C4-2B (cell line): ENCODE data around the gene AKAP12.

Experiments
- ZFX ChIP-seq: fragments of 450-650 bp; IDR thresholded peaks from 2 replicates; pipeline ENCODE4 v1.6.1; 2017
- TF ChIP-seq, protein P1 (sequence below): fragments of 450-650 bp; conservative IDR thresholded peaks from 2 replicates; pipeline ENCODE4 v1.5.1; 2017; ENCODE audit warnings: mild to moderate bottlenecking

DNA sequence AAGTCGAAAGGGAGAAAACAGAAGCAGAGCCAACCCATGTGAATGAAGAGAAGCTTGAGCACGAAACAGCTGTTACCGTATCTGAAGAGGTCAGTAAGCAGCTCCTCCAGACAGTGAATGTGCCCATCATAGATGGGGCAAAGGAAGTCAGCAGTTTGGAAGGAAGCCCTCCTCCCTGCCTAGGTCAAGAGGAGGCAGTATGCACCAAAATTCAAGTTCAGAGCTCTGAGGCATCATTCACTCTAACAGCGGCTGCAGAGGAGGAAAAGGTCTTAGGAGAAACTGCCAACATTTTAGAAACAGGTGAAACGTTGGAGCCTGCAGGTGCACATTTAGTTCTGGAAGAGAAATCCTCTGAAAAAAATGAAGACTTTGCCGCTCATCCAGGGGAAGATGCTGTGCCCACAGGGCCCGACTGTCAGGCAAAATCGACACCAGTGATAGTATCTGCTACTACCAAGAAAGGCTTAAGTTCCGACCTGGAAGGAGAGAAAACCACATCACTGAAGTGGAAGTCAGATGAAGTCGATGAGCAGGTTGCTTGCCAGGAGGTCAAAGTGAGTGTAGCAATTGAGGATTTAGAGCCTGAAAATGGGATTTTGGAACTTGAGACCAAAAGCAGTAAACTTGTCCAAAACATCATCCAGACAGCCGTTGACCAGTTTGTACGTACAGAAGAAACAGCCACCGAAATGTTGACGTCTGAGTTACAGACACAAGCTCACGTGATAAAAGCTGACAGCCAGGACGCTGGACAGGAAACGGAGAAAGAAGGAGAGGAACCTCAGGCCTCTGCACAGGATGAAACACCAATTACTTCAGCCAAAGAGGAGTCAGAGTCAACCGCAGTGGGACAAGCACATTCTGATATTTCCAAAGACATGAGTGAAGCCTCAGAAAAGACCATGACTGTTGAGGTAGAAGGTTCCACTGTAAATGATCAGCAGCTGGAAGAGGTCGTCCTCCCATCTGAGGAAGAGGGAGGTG lies 112.9 kb downstream of the AKAP12 start:
- TF ChIP-seq, protein P1, sequence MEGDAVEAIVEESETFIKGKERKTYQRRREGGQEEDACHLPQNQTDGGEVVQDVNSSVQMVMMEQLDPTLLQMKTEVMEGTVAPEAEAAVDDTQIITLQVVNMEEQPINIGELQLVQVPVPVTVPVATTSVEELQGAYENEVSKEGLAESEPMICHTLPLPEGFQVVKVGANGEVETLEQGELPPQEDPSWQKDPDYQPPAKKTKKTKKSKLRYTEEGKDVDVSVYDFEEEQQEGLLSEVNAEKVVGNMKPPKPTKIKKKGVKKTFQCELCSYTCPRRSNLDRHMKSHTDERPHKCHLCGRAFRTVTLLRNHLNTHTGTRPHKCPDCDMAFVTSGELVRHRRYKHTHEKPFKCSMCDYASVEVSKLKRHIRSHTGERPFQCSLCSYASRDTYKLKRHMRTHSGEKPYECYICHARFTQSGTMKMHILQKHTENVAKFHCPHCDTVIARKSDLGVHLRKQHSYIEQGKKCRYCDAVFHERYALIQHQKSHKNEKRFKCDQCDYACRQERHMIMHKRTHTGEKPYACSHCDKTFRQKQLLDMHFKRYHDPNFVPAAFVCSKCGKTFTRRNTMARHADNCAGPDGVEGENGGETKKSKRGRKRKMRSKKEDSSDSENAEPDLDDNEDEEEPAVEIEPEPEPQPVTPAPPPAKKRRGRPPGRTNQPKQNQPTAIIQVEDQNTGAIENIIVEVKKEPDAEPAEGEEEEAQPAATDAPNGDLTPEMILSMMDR: no peak
- no peak for TF ChIP-seq ZFX
